Mucosa of rectum (tissue), 2 donors: ENCODE data around the gene ARL6IP1.
A peak's percentile ranks its signal among the peaks of the same experiment; 100 is the strongest.

ENCODE experiments used
- H3K27ac ChIP-seq, 2 donors: one replicate each; pipeline ENCODE4 v1.7.0; 2013; ENCODE audit warnings: inconsistent platforms in 2 of 2, low read depth in 2 of 2, low read length in 2 of 2
- H3K27me3 ChIP-seq, 2 donors: one replicate each; pipeline ENCODE4 v1.7.0; 2013; ENCODE audit warnings: low read length in 2 of 2; ENCODE audit not compliant: control insufficient read depth in 2 of 2, insufficient read depth in 2 of 2
- H3K36me3 ChIP-seq, 2 donors: one replicate each; pipeline ENCODE4 v1.7.0; 2013; ENCODE audit warnings: low read length in 2 of 2; ENCODE audit not compliant: control insufficient read depth in 2 of 2, insufficient read depth in 2 of 2
- H3K4me1 ChIP-seq, 2 donors: one replicate each; pipeline ENCODE4 v1.7.0; 2013; ENCODE audit warnings: low read length in 2 of 2, mild to moderate bottlenecking in 1 of 2; ENCODE audit not compliant: control insufficient read depth in 2 of 2, insufficient read depth in 2 of 2
- H3K4me3 ChIP-seq, 2 donors: one replicate each; pipeline ENCODE4 v1.7.0; 2013; ENCODE audit warnings: low read length in 2 of 2
- H3K9ac ChIP-seq, 2 donors: one replicate each; pipeline ENCODE4 v1.7.0; 2013; ENCODE audit warnings: low read length in 2 of 2, low read depth in 1 of 2, mild to moderate bottlenecking in 1 of 2
- H3K9me3 ChIP-seq, 2 donors: one replicate each; pipeline ENCODE4 v1.7.0; 2013; ENCODE audit warnings: low read length in 2 of 2; ENCODE audit not compliant: control insufficient read depth in 2 of 2
- donor health status: healthy.
- donor health status: Normal muscosa, but diverticular disease.

The ARL6IP1 gene

GRCh38 chr16:18801145-18801972 is at the start of gene ARL6IP1:
Gene ARL6IP1 (minus strand): TSS chr16:18801549. CDS start chr16:18801466, 83 bp downstream.
- peaks cover 12 to 14% of the 10 kb centered on the region in 2 donors for H3K4me1 ChIP-seq
- peak within 1 kb of the TSS; percentile 87 to 95 for H3K9ac ChIP-seq
- H3K27me3 ChIP-seq = no peaks in the 10 kb centered on the region
- H3K27ac ChIP-seq = peak within 1 kb of the TSS; percentile 92 to 95
- peaks cover 11% of the 10 kb centered on the region in 2 donors for H3K36me3 ChIP-seq
- peak within 1 kb of the TSS; percentile 91 to 100 for H3K4me3 ChIP-seq
- no peaks in the 10 kb centered on the region for H3K9me3 ChIP-seq

DNA sequence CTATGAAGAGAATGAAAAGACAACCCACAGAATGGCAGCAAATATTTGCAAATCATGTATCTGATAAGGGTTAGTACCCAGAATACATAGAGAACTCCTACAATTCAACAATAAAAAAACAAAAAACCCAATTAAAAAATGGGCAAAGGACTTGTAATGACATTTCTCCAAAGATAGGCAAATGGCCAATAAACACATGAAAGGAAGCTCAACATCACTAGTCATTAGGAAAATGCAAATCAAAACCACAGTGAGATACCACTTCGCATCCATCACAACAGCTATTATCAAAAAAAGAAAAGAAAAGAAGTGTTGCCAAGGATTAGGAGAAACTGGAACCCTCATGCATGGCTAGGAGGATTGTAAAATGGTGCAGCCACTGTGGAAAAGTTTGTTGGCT is 45.1 kb upstream of the ARL6IP1 start:
- no peak overlapping the region for H3K9ac ChIP-seq
- peaks cover 75 to 79% of the 10 kb centered on the region in 2 donors for H3K36me3 ChIP-seq
- H3K9me3 ChIP-seq = no peaks in the 10 kb centered on the region
- no peak overlapping the region for H3K27ac ChIP-seq
- no peak overlapping the region for H3K4me3 ChIP-seq
- H3K27me3 ChIP-seq = no peaks in the 10 kb centered on the region
- H3K4me1 ChIP-seq = no peaks in the 10 kb centered on the region

- no peaks in the 10 kb centered on the region for H3K4me1 ChIP-seq
- no peaks in the 10 kb centered on the region for H3K27me3 ChIP-seq
- H3K9me3 ChIP-seq = no peaks in the 10 kb centered on the region
- no peak overlapping the region for H3K4me3 ChIP-seq
- peaks cover 69 to 73% of the 10 kb centered on the region in 2 donors for H3K36me3 ChIP-seq
- H3K27ac ChIP-seq = no peak overlapping the region
- H3K9ac ChIP-seq = no peak overlapping the region
These were observed 41.2 kb upstream of the ARL6IP1 start for GRCh38 chr16:18842565-18842964.

- peaks cover 69 to 73% of the 10 kb centered on the region in 2 donors for H3K36me3 ChIP-seq
- H3K4me1 ChIP-seq = no peaks in the 10 kb centered on the region
- no peak overlapping the region for H3K27ac ChIP-seq
These were observed 40.6 kb upstream of the ARL6IP1 start for GRCh38 chr16:18841833-18842525.

GRCh38 chr16:18839555-18839954 is 38.2 kb upstream of the ARL6IP1 start:
- H3K4me3 ChIP-seq = no peak overlapping the region
- no peak overlapping the region for H3K9ac ChIP-seq
- H3K27me3 ChIP-seq = no peaks in the 10 kb centered on the region
- H3K4me1 ChIP-seq = no peaks in the 10 kb centered on the region
- no peak overlapping the region for H3K27ac ChIP-seq
- H3K9me3 ChIP-seq = no peaks in the 10 kb centered on the region
- H3K36me3 ChIP-seq = peaks cover 72 to 74% of the 10 kb centered on the region in 2 donors

More at GRCh38 chr16:18841833-18842525, 40.6 kb upstream of the ARL6IP1 start:
- Histone ChIP-seq H3K4me3 (no peak overlapping the region), H3K9ac (no peak overlapping the region), H3K27me3 (no peaks in the 10 kb centered on the region), H3K9me3 (no peaks in the 10 kb centered on the region)

GRCh38 chr16:18836702-18837101 is 35.4 kb upstream of the ARL6IP1 start:
- Histone ChIP-seq H3K27me3 (no peaks in the 10 kb centered on the region), H3K9me3 (no peaks in the 10 kb centered on the region), H3K4me1 (no peaks in the 10 kb centered on the region), H3K27ac (no peak overlapping the region), H3K4me3 (no peak overlapping the region), H3K9ac (no peak overlapping the region), H3K36me3 (peaks cover 80 to 85% of the 10 kb centered on the region in 2 donors)

DNA sequence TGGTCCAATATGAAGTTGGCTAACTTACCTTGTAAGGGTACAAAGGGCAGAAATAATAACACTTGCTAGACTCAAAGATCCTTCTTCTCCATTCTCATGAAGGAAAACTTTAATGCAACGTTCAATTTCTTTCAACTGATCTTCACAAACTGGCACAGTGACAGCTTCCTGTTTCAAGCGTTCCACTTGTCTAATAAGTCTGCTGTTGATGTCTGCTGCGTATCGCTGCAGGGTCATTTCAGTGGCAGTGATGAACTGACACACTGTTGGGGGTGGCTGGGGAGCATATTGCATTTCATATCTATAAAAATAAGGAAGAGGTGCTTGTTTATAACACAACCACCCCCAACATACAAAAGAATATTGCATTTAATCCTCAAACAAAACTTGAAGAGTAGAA is 33.5 kb upstream of the ARL6IP1 start:
- Histone ChIP-seq H3K36me3 (peaks cover 86 to 90% of the 10 kb centered on the region in 2 donors), H3K4me1 (no peaks in the 10 kb centered on the region), H3K27ac (peak overlapping the region in 1 of 2 donors; percentile 18), H3K9ac (no peak overlapping the region), H3K27me3 (no peaks in the 10 kb centered on the region), H3K9me3 (no peaks in the 10 kb centered on the region), H3K4me3 (no peak overlapping the region)

GRCh38 chr16:18833707-18834505 is 32.6 kb upstream of the ARL6IP1 start:
- peak overlapping the region in 1 of 2 donors; percentile 18 for H3K27ac ChIP-seq
- no peaks in the 10 kb centered on the region for H3K27me3 ChIP-seq
- no peak overlapping the region for H3K4me3 ChIP-seq
- H3K36me3 ChIP-seq = peaks cover 89 to 92% of the 10 kb centered on the region in 2 donors
- no peaks in the 10 kb centered on the region for H3K4me1 ChIP-seq
- no peaks in the 10 kb centered on the region for H3K9me3 ChIP-seq
- no peak overlapping the region for H3K9ac ChIP-seq

DNA sequence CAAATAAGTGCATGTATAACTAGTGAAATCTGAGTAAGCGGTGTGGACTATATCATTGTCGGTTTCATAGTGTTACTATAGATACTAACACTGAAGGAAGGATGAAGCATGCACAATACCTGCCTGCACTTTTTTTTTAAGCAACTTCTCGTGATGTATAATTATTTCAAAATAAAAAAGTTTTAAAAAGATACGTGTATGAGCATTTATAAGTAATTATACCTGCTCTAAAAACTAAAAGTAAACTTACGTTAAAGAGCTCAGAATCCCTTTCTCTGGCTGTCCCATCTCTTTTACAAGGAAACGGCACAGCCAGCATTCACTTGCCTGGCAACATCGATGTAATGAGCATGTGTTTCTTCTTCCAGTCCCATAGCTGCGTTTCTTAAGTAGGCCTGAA is 31.3 kb upstream of the ARL6IP1 start:
- H3K36me3 ChIP-seq = peaks cover 84 to 90% of the 10 kb centered on the region in 2 donors
- H3K9ac ChIP-seq = no peak overlapping the region
- no peaks in the 10 kb centered on the region for H3K27me3 ChIP-seq
- H3K9me3 ChIP-seq = no peaks in the 10 kb centered on the region
- H3K4me3 ChIP-seq = no peak overlapping the region
- H3K27ac ChIP-seq = no peak overlapping the region
- H3K4me1 ChIP-seq = no peaks in the 10 kb centered on the region
